DMS79 treated with DMSO at 0.1 percent for 48 hours (cell line): ENCODE data around the gene ELF4.

Experiments used
- DNase-seq: peaks from one replicate; lab custom pipeline; 2025; lab: John Stamatoyannopoulos, UW

The ELF4 gene

DNA sequence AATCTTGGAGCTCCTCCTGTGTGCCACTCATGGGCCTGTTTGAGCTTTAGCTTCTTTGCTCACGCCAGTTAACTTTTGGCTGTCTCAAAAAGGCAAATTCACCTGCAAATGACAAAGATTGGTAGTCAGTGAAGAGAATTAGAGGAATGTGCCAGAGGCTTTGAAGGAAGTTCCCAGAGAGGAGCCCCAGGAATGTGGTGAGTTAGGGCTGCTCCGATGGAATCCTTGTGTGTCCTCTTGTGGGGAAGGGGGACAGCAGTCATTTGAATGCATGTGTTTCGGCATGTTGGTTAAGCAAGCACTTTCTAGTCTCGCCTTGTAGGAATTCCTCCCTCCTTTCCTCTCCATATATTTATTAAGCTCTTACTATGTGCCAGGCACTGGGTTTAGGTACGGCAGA, 62.9 kb downstream of the ELF4 start:
- no peak for DNase-seq

DNA sequence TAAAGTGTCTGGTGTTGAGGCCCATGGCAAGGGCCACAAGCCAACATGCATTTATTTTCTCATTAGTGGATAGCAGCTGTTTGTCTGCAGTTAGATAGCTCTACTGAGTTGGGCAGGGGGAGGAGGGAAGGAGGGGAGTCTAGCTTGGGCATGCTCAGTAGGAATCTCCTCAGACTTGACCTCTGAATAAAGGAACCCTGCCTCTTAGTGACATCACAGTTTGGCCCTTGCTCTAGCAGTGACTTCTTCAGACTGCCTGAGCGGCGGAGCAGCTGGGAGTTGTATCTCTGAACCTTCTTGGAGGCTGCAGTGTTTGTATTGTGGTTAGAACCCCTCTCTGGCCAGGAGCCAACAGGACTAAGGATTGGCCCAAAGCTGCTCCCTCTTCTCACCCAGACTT, 70.5 kb downstream of the ELF4 start:
- DNase-seq = no peak

DNA sequence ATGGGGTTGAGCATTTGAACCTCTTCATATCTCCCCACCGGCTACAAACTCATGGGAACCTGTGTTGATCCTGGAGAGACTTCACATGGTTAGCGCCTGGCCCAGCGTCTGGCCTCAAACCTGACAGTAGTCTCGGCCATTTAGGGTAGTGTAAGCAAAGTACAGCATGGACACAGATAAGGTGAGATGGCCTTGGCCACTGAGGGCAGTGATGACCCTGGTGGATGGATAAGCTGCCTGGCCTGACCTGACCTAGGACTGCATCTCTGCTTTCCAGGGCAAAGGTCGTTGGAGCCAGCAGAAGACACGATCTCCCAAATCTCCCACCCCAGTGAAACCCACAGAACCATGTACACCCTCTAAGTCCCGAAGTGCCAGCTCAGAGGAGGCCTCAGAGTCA, 76.1 kb downstream of the ELF4 start:
- no peak for DNase-seq

DNA sequence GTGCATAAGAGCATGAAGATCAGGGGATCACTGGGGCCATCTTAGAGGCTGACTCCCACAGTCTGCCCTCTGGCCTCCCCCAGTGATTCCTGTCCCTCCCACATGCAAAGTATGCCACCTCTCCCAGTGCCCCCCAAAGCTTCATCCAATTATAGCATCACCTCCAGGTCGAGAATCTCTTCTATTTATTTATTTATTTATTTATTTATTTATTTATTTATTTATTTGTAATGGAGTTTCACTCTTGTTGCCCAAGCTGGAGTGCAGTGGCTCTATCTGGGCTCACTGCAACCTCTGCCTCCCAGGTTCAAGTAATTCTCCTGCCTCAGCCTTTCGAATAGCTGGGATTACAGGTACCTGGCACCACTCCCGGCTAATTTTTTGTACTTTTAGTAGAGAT, 77.7 kb downstream of the ELF4 start:
- no peak for DNase-seq

DNA sequence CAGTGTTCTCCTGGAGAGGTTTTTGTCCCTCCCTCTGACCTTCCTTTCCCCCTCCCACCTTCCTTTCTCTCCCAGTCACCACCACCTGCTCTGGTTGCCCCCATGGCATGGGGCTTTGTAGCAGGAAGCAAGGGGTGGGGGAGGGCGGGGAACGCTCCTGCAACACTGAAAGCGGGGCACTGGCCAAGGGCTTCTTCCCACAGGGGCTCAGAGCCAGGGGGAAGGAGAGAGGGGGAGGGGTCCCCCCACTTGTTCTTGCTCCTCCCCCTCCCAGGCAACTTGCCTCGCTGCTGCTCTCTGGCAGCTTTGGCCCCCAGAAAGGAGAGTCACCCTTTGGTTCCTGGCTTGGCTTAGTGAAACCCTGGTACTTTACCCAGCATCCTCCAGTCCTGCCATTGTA, 79.5 kb downstream of the ELF4 start:
- DNase-seq = no peak

DNA sequence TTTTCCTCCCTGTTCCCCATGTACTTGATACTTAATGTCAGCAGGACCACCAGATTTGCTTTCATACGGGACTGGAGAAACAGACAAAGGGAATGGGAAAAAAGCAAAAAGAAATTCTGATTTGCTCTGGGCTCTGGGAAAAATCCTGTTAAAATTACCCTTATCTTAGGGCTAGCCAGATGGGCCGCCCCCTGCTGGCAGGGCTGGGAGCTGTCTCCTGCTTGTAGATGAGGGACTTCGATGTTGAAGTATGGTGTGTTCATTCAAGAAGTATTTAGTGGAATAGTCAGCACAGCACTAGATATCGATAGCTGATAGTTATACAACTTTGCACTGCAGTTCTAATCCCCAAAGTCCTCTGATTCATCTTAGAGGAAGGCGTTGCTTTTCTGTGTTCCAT, 82.1 kb downstream of the ELF4 start:
- no peak for DNase-seq

DNA sequence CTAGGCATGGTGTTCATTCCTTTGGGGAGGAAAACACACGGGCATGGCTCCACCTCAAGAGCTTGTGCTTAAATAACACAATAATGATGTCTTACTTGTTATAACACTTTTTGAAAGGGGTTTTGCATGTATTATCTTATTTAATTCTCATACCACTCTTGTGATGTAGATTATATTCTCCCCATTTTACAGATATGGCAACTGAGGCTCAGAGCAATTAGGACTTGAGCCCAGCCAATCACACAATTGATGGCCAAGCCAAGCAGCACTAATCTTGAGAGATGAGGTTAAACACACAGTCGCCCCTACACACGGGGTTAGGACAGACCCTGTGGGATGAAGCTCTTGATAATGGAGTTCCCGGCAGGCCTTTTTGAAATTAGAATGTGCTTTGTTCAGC, 82.7 kb downstream of the ELF4 start:
- DNase-seq = no peak

DNA sequence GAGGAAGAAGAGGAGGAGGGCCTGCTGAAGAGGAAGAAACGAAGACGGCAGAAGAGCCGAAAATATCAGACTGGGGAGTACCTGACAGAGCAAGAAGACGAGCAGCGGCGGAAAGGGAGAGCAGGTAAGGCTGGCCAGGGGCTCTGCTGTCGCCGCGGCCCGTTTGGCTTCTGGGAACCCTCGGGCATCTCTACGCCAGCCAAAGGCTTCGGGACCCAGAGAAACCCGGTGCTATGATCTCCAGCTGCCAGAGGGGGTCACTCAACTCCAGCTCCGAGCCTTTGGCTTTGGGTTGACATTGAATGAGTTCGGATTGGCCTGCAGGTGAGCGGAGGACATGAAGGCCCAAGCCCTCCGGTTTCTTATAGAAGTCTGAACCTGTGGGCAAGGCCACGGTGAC, 85.0 kb downstream of the ELF4 start:
- DNase-seq = no peak

DNA sequence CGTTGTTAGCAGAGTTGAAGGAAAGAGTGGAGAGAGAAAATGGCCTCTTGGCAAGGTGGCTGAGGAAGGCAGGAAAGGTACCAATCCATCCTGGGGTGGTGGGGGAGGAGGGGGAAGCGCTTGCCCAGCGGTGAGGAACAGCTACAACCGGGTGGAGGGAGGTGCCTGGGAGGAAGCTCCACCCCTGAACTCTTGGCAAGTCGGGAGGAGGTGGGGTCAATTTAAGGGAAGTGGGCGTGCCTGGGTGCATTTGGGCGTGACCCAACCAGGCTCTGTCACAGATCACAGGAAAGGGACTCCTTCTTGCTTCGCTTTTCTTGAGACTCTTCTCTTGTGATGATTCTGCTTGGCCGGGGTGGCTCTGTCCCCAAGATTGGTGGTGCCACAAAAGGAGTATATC, 86.2 kb downstream of the ELF4 start:
- DNase-seq = no peak

DNA sequence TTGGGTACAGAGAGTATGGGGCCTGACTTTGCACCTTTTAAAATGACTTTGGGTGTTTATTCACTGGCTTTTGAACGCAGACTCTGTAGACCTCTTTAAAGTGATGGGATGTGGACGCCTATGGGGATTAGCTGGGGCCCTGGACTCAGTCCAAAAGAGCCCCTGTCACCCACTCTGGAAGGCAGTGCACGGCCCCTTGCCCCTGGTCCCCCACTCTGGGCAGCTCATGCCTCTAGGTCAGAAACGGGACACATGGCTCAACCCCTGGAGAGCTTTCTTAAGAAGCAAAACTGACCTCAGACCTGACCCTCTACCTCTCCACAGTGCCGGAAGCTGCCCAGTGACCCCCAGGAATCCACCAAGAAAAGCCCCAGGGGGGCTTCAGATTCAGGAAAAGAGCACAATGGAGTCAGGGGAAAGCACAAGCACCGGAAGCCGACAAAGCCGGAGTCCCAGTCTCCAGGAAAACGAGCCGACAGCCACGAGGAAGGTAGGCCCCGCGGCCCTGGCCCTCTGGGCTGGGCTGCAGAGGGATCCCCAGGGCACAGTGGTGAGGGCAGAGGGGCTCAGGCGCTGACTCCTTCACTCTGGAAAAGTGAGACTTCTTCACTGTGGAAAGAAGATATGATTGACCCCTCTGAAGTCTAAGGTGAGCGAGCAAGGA, 89.5 kb downstream of the ELF4 start:
- no peak for DNase-seq

DNA sequence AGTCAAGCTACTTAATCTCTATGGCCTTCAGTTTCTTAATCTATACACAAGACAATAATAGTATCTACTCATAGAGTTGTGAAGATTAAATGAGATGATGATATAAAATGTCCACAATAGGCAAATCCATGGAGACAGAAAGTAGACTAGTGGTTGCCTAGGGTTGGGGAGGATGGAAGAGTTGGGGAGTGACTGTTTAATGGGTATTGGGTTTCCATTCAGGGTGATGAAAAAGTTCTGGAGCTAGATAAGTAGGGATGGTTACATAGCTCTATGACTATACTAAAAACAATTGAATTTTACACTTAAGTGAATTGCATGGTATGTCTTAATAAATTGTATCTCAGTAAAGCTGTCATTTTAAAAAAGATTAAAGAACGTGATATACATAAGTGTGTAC, 92.2 kb downstream of the ELF4 start:
- DNase-seq = no peak

DNA sequence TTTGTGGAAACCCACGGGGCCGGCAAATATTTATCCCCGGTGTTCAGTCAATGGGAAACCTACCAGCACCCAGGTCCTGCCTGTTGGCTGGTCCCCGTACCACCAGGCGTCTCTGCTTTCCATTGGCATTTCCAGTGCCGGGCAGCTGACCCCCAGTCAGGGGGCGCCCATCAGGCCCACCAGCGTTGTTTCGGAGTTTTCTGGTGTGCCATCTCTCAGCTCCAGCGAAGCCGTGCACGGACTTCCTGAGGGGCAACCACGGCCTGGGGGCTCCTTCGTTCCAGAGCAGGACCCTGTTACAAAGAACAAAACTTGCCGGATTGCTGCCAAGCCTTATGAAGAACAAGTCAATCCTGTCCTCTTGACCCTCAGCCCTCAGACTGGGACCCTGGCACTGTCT, 95.1 kb downstream of the ELF4 start:
- DNase-seq = no peak
